HG02970 (cell line): Measurements from ENCODE around the gene PTGER1.
"Not testable (repeated sequence)": the region's sequence is repeated elsewhere in the genome, so short reads cannot be mapped to it uniquely, and the experiment has no call there.

Source experiments
- ATAC-seq: cut with Tn5 transposase; IDR thresholded peaks from one replicate; pipeline ENCODE4 v1.9.1; 2021; ENCODE audit warnings: mild to moderate bottlenecking, moderate library complexity, moderate number of reproducible peaks; ENCODE audit not compliant: unreplicated experiment, low FRiP score

The PTGER1 gene, protein sequence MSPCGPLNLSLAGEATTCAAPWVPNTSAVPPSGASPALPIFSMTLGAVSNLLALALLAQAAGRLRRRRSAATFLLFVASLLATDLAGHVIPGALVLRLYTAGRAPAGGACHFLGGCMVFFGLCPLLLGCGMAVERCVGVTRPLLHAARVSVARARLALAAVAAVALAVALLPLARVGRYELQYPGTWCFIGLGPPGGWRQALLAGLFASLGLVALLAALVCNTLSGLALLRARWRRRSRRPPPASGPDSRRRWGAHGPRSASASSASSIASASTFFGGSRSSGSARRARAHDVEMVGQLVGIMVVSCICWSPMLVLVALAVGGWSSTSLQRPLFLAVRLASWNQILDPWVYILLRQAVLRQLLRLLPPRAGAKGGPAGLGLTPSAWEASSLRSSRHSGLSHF

DNA sequence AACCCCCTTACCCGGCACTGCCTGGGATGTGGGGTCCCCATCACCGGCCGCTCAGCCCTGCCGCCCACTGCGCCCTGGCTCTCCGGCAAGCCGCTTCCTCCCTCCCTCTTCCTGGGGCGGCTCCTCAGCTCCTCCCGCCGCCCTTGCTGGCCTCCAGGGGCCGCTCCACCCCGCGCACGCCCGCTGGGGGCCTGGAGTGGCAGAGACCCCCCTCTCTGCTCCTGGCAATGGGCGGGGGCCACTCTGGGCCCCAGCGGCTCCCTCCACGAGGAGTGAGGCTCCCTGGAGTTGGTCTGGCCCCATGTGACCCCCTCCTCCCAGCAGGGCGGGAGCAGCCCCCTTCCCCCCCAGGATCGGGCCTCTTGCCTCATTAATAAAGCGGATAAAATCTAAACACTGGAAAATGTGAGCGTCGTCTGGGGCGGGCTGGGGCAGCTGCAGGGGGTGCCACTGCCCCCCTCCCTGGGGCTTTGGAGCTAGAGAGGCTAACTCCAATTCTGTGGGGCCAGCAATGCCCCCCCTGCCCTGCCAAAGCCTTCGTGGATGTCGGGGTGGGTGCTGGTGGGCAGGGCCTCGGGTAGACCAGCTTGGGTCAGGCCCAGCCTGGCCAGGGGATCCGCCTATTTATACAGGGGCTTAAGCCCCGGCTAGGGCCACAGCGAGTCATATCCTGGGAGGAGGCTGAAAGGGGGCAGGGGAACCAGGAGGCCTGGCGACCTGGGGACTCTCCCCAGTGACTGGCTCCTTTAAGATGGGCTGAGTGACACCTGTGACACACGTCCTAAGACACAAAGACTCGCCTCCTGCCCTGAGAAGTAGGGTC is at the start of gene PTGER1:
TSS of gene PTGER1 (minus strand) at position 104 of the 823 bp plus-strand sequence. CDS start 1,034 bp downstream, outside the sequence.
- no peak for ATAC-seq

DNA sequence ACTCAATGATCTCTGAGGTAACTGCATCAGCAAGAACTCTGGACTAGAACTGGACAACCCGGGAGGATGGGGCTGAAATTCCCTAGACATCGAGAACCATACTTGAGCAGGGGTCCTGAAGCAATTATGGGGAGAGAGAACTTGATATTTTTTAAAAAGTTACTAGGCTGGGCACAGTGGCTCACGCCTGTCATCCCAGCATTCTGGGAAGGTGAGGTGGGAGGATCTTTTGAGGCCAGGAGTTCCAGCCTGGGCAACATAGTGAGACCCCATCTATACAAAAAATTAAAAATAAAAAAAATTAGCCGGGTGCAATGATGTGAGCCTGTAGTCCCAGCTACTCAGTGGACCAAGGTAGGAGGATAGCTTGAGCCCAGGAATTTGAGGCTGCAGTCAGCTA is 45.4 kb upstream of the PTGER1 start:
- ATAC-seq: no peak

DNA sequence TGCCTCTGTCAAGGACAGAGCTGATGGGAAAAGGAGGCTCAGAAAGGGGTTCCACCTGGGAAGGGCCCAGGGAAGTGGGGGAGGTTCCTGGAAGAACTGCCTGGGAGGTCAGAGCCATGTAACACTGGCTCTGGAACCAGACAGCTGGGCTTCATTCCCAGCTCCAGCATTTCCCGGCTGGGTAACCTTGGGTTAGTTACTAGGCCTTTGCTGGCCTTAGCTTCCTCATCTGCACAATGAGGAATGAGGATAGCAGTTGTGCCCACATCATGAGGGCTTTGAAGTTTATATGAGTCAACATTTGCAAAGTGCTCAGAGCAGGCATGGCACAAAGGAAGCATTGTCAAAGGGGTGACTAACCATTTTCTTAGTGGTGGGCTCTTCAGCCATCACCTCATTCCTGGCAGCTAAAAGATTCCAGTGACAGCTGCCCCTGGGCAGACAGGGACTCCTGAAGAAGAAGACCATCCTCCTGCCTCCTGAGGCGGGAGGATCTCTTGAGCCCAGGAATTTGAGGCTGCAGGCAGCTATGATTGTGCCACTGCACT is 44.8 kb upstream of the PTGER1 start:
- ATAC-seq: no peak

DNA sequence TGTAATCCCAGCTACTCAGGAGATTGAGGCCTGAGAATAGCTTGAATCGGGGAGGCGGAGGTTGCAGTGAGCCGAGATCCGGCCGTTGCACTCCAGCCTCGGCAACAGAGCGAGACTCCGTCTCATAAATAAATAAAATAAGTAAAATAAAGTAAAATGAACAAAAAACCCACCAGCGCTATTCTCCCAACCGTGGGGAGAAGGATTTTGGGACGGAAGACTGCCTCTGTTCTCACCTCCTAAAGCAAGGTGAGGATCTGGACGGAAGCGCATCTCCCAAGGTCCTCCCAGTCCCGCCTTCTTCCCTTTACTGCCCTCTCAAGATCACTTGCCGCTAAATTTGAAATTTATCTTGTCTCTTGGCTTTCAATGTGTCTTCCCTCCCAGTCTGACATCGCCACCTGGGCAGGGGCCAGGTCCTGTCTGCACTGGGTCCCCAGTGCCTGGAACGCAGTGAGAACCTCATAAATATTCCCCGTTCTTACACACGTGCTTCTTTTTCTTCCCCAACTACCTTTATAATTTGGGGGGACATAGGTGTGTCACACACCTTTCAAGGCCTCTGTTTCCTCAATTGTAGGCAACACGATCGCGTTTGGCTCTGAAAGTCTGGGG is 44.2 kb upstream of the PTGER1 start:
- no peak for ATAC-seq

GRCh38 chr19:14517840-14518505 is 42.8 kb upstream of the PTGER1 start, which contains the start of gene DNAJB1:
Gene DNAJB1, minus strand, starts transcription at chr19:14518397. Its CDS starts 48 bp downstream, at chr19:14518349.
- peak; percentile 68 for ATAC-seq

- ATAC-seq: no peak
Observed at GRCh38 chr19:14517446-14517839, 42.3 kb upstream of the PTGER1 start.

DNA sequence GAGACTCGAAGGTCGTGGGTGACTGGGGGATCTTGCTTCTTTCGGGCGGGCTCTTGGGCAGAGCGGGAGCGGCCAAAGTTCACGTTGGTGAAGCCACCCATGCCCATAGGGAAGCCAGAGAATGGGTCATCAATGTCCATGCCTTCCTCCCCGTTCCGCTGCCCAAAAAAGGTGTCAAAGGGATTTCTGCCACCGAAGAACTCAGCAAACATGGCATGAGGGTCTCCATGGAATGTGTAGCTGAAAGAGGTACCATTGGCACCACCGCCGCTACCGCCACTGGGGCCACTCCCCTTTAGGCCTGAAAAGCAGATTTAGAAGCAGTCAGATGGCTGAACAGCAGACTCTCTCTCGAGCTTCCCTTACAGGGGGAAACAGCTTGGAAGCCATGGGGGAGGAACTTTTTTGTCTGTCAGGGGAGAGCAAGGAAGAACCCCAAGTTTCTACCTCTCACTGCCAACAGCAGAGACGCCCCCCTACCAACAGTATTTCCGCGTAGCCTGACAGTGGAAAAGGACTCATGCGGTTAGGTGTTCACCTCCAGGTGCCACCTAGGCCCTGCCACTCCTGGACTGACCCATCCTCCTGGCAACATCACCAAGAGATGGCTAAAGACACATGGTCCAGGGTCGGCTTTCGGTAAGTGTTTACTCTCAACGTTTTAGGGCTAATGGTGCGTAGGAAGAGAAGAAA is 41.7 kb upstream of the PTGER1 start:
- no peak for ATAC-seq

GRCh38 chr19:14516048-14516534 is 40.9 kb upstream of the PTGER1 start:
- no peak for ATAC-seq

DNA sequence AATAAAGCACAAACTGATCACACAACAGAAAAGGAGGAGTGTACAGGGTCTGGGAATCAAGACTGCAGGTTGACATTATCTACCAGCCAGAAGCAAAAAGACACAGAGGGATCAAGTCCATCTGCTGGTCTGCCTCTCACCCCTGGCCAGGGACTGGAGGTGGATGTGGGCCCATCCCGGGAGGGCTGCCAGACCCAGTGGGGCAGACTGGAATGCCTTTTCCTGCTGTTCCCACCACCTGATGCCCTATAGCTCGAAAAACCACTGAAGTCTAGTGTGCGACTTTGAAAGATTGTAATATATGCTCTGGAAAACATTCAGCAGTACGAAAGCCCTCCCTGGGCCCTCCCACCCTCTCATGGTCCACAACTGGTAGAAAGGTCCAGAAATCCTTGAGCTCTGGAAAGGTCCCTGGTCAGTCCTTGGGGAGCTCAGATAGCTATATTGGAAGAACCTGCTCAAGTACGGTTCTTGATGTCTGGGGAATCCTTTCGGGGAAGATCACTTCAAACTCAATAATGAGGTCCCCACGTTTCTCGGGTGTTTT is 40.4 kb upstream of the PTGER1 start:
- no peak for ATAC-seq

- ATAC-seq: no peak
Observed at GRCh38 chr19:14514215-14514863, 39.2 kb upstream of the PTGER1 start.

- no peak for ATAC-seq
Observed at GRCh38 chr19:14512406-14512961, 37.3 kb upstream of the PTGER1 start.

- ATAC-seq: no peak
Observed at GRCh38 chr19:14511229-14511593, 36.1 kb upstream of the PTGER1 start.

DNA sequence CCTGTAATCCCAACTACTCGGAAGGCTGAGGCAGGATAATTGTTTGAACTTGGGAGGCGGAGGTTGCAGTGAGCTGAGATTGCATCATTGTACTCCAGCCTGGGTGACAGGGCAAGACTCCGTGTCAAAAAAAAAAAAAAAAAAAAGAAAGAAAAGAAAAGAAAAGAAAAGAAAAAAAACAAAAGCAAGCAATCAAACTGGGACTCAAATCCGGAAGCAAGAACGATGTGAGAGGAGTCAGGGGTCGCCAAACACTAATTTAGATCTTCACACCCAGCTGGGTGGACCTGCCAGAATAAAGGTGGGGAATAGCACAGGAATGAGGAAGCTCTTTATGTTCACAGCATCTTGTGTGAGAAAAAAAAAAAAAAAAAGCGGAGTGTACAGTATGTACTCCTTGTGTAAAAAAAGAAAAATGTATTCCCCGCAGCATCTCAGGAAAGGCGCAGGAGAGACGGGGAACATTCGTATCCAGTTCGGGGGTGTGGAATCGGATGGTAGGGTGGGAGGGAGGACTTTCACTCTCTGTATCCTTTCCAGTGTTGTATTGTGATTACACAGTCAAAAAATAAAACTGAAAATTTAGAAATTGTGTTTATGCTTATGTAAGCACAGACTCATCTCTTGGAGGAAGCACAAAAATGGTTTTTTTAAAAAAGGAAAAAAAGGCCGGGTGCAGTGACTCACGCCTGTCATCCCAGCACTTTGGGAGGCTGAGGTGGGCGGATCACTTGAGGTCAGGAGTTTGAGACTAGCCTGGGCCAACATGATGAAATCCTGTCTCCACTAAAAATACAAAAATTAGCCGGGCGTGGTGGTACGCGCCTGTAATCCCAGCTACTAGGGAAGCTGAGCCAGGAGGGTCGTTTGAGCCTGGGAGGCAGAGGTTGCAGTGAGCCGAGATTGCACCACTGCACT is 35.4 kb upstream of the PTGER1 start:
- ATAC-seq: no peak

- ATAC-seq: no peak
Observed at GRCh38 chr19:14507704-14508542, 32.8 kb upstream of the PTGER1 start.

DNA sequence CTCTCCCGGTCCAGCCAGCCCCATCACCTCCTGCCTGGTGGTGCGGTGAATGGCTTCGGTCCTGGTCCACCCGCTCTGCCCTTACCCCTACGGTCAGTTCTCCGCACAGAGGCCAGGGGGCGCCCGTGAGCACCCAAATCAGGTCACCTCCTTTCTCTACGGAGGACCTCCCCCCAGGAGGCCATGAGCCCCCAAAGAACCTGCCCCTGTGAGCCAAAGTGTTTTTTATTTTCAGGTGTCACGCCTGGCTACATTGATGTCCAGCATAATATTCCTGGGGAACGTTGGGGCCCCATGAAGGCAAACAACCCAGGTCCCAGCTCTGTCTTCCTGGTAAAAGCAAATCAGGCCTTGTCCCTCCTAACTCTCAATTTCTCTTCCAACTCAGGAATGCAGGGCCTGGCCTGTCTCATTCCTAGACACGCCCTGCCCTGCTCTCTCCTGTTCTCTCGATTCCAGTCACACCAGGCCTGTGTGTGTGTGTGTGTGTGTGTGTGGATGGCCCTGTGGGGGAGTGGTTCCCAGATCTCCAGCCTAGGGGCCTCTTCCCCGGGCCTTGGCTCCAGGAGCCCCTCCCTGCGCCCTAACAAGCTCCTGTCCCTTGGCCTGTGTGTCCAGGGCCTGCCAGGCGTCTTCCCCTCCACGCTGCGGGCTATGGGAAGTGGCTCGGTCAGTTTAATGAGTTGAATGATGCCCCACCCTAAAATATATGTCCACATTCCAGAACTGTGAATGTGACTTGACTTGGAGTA is 30.5 kb upstream of the PTGER1 start:
- ATAC-seq: no peak

GRCh38 chr19:14504575-14504974 is 29.4 kb upstream of the PTGER1 start:
- not testable (repeated sequence) for ATAC-seq
